IMR-90 (cell line): ENCODE results near the gene INTS2. TPM values are rescaled to one million over a fixed set of nuclear protein-coding genes. Genes with fewer than 3 reads are reported as not detected.
"Not testable (repeated sequence)": the region's sequence is repeated elsewhere in the genome, so short reads cannot be mapped to it uniquely, and the experiment has no call there.

Experiments
- ATAC-seq: fragments of 200-7000 bp; cut with Tn5 transposase; 2 replicates; pipeline ENCODE4 v1.9.1; 2020; ENCODE audit warnings: low read depth, mild to moderate bottlenecking, moderate library complexity
- BruUV-seq: library from RNA; stranded (reverse); fragments of 400-500 nt; replicated peaks from 2 replicates; lab custom pipeline; 2021; lab: Mats Ljungman, UMichigan
- CTCF ChIA-PET: fragments of 300-600 bp; formaldehyde crosslinking; extraction: SDS; loops from one replicate; lab custom pipeline; 2021; ENCODE audit warnings: antibody characterized with exemption; lab: Yijun Ruan, JAX
- POLR2A ChIA-PET: fragments of 300-600 bp; sonication (Branson Sonifier 250); formaldehyde crosslinking; loops from one replicate; lab custom pipeline; 2022; ENCODE audit warnings: antibody characterized with exemption; ENCODE audit not compliant: unreplicated experiment; lab: Charles Lee
- DNase-seq: peaks from one replicate; pipeline ENCODE4 v3.0.0; 2013
- H2AFZ ChIP-seq: replicated peaks from 2 replicates; pipeline ENCODE3; 2013; ENCODE audit warnings: low read length, mild to moderate bottlenecking; ENCODE audit not compliant: poor library complexity
- H2AK5ac ChIP-seq: 2 replicates; pipeline ENCODE4 v1.6.1; 2013; ENCODE audit warnings: low read depth, low read length, inconsistent platforms
- H2AK9ac ChIP-seq: replicated peaks from 2 replicates; pipeline ENCODE3; 2013; ENCODE audit warnings: mild to moderate bottlenecking, low read depth, low read length, moderate library complexity; ENCODE audit not compliant: poor library complexity
- H2BK120ac ChIP-seq: 2 replicates; pipeline ENCODE4 v1.6.1; 2013; ENCODE audit warnings: low read depth, low read length, inconsistent platforms
- H2BK15ac ChIP-seq: 3 replicates; pipeline ENCODE4 v1.6.1; 2013; ENCODE audit warnings: low read depth, low read length, inconsistent platforms
- H2BK20ac ChIP-seq: 2 replicates; pipeline ENCODE4 v1.6.1; 2013; ENCODE audit warnings: low read depth, mild to moderate bottlenecking, inconsistent platforms, low read length, moderate library complexity
- H2BK5ac ChIP-seq: 2 replicates; pipeline ENCODE4 v1.6.1; 2013; ENCODE audit warnings: mild to moderate bottlenecking, low read depth, low read length, inconsistent platforms; ENCODE audit not compliant: poor library complexity, severe bottlenecking
- H3K14ac ChIP-seq: replicated peaks from 2 replicates; pipeline ENCODE4 v1.6.1; 2013; ENCODE audit warnings: low read depth, low read length, inconsistent platforms
- H3K18ac ChIP-seq: 2 replicates; pipeline ENCODE4 v1.6.1; 2013; ENCODE audit warnings: low read depth, low read length, control low read depth
- H3K23ac ChIP-seq: 2 replicates; pipeline ENCODE4 v1.6.1; 2013; ENCODE audit warnings: low read depth, low read length, inconsistent platforms
- H3K27ac ChIP-seq: 2 replicates; pipeline ENCODE4 v1.5.1; 2013; ENCODE audit warnings: mild to moderate bottlenecking, control low read depth, low read length; ENCODE audit not compliant: insufficient read depth
- H3K27me3 ChIP-seq: 2 replicates; pipeline ENCODE4 v1.6.1; 2013; ENCODE audit warnings: low read length; ENCODE audit not compliant: control insufficient read depth, insufficient read depth
- H3K36me3 ChIP-seq: 2 replicates; pipeline ENCODE4 v1.6.1; 2013; ENCODE audit warnings: low read length, mixed read lengths; ENCODE audit not compliant: control insufficient read depth, insufficient read depth
- H3K4ac ChIP-seq: 2 replicates; pipeline ENCODE4 v1.6.1; 2013; ENCODE audit warnings: low read depth, low read length, inconsistent platforms
- H3K4me1 ChIP-seq: 2 replicates; pipeline ENCODE4 v1.6.1; 2013; ENCODE audit warnings: low read length, mixed read lengths; ENCODE audit not compliant: control insufficient read depth, insufficient read depth
- H3K4me2 ChIP-seq: 2 replicates; pipeline ENCODE4 v1.6.1; 2013; ENCODE audit warnings: low read depth, mild to moderate bottlenecking, control low read depth, low read length, moderate library complexity
- H3K4me3 ChIP-seq: 2 replicates; pipeline ENCODE4 v1.5.1; 2013; ENCODE audit warnings: low read depth, mild to moderate bottlenecking, control low read depth, low read length, moderate library complexity; ENCODE audit not compliant: insufficient read depth
- H3K56ac ChIP-seq: 2 replicates; pipeline ENCODE4 v1.6.1; 2013; ENCODE audit warnings: low read length, inconsistent platforms; ENCODE audit not compliant: insufficient read depth; ENCODE audit errors: extremely low read depth
- H3K79me1 ChIP-seq, 2 experiments: 2 replicates each; pipeline ENCODE4 v1.6.1; 2013; ENCODE audit warnings: low read length in 2 of 2, inconsistent platforms in 1 of 2, low read depth in 1 of 2
- H3K9ac ChIP-seq: 2 replicates; pipeline ENCODE4 v1.6.1; 2013; ENCODE audit warnings: low read depth, low read length, control low read depth
- H3K9me1 ChIP-seq: 2 replicates; pipeline ENCODE4 v1.6.1; 2013; ENCODE audit warnings: low read length, inconsistent platforms; ENCODE audit not compliant: insufficient read depth
- H3K9me3 ChIP-seq: 2 replicates; pipeline ENCODE4 v1.6.1; 2013; ENCODE audit warnings: low read length; ENCODE audit not compliant: control insufficient read depth, insufficient read depth
- H4K20me1 ChIP-seq: 2 replicates; pipeline ENCODE4 v1.6.1; 2013; ENCODE audit warnings: low read length, inconsistent platforms; ENCODE audit not compliant: insufficient read depth
- H4K5ac ChIP-seq: 2 replicates; pipeline ENCODE4 v1.6.1; 2013; ENCODE audit warnings: mild to moderate bottlenecking, low read depth, low read length, control low read depth
- H4K8ac ChIP-seq, 2 experiments: 2 replicates each; pipeline ENCODE4 v1.6.1; 2013; ENCODE audit warnings: low read depth in 2 of 2, low read length in 2 of 2, control low read depth in 1 of 2, inconsistent platforms in 1 of 2
- H4K91ac ChIP-seq: 2 replicates; pipeline ENCODE4 v1.6.1; 2013; ENCODE audit warnings: low read depth, low read length, inconsistent platforms; ENCODE audit not compliant: insufficient read depth
- WGBS, 2 experiments: methylation state at CpG; one replicate each; pipeline versions ENCODE4 v1.1.5 to v1.1.7; 2013; ENCODE audit warnings: missing lambda C conversion rate in 2 of 2; ENCODE audit not compliant: insufficient read length in 1 of 2; ENCODE audit errors: extremely low coverage in 2 of 2; 5-methylcytosine and 5-hydroxymethylcytosine counted together
- dilution Hi-C: fragments of 300-500 bp; cut with HindIII; formaldehyde crosslinking; loops from one replicate; pipeline ENCODE4 v1.14.3; 2018; ENCODE audit warnings: low sequenced_read_pairs; ENCODE audit not compliant: unreplicated experiment
- in situ Hi-C: fragments of 300-500 bp; cut with MboI; formaldehyde crosslinking; loops from 3 replicates; pipeline ENCODE4 v1.14.3; 2019; ENCODE audit warnings: low sequenced_read_pairs, inconsistent platforms, mixed read lengths
- intact Hi-C: fragments of 100-400 bp; cut with micrococcal nuclease; formaldehyde crosslinking; loops from 2 replicates; pipeline ENCODE4 v1.10.0; 2022
- polyA plus RNA-seq, 3 experiments: library from polyadenylated mRNA; depleted of rRNA; stranded (reverse); fragments of >200 nt; gene quantifications; 2 replicates each; pipeline ENCODE4 v1.2.3, GENCODE V29; 2012; ENCODE audit warnings: low replicate concordance in 1 of 3
- total RNA-seq: library from RNA; depleted of rRNA; stranded (reverse); fragments of >200 nt; gene quantifications from 2 replicates; pipeline ENCODE4 v1.2.3, GENCODE V29; 2012

INTS2 gene
- total and polyA plus RNA-seq, 2 of the 4 experiments (the other 2 are of a cell fraction), result 4.0 to 17.4 TPM

GRCh38 chr17:61826866-61827265, 100.9 kb downstream of the INTS2 start:
- H4K91ac ChIP-seq, H3K23ac ChIP-seq, H3K4me1 ChIP-seq, H2AK9ac ChIP-seq, BruUV-seq, ATAC-seq, H3K9me3 ChIP-seq, CTCF ChIA-PET, H3K4me2 ChIP-seq, H4K5ac ChIP-seq, in situ Hi-C loops, H4K20me1 ChIP-seq, dilution Hi-C loops, H2BK5ac ChIP-seq, H3K14ac ChIP-seq, H3K4ac ChIP-seq, intact Hi-C loops, H3K18ac ChIP-seq, H2AFZ ChIP-seq, H3K9me1 ChIP-seq, H3K27me3 ChIP-seq, H3K4me3 ChIP-seq, H3K27ac ChIP-seq, H2BK15ac ChIP-seq, H3K36me3 ChIP-seq, DNase-seq, H2AK5ac ChIP-seq, H4K8ac ChIP-seq, H3K9ac ChIP-seq, H2BK120ac ChIP-seq, H2BK20ac ChIP-seq, POLR2A ChIA-PET, H3K56ac ChIP-seq: not testable (repeated sequence)
- no CpG with 5 or more reads among the region's 1 CpG for WGBS, 2 experiments
- peaks cover 3 to 21% of the 10 kb centered on the region in 2 experiments; a peak in 2 of 4 replicates for H3K79me1 ChIP-seq

- H3K9me3 ChIP-seq, H3K23ac ChIP-seq, H3K4me2 ChIP-seq, DNase-seq, H4K20me1 ChIP-seq, BruUV-seq, H2AK5ac ChIP-seq, H3K14ac ChIP-seq, H4K5ac ChIP-seq, H2BK15ac ChIP-seq, H3K4me3 ChIP-seq, H3K27ac ChIP-seq, H2AK9ac ChIP-seq, in situ Hi-C loops, H3K27me3 ChIP-seq, H3K4ac ChIP-seq, H4K8ac ChIP-seq, dilution Hi-C loops, H2BK5ac ChIP-seq, H4K91ac ChIP-seq, ATAC-seq, POLR2A ChIA-PET, H3K18ac ChIP-seq, H3K9ac ChIP-seq, intact Hi-C loops, H2BK120ac ChIP-seq, H3K4me1 ChIP-seq, H2BK20ac ChIP-seq, H2AFZ ChIP-seq, H3K56ac ChIP-seq, H3K36me3 ChIP-seq, H3K9me1 ChIP-seq: not testable (repeated sequence)
- H3K79me1 ChIP-seq, result peaks cover 4 to 26% of the 10 kb centered on the region in 2 experiments; a peak in 3 of 4 replicates
- WGBS, 2 experiments, result no CpG with 5 or more reads among the region's 2 CpGs
- CTCF ChIA-PET, result interaction anchor here (0.6 kb wide), 1 partner anchor 190 kb away, joined by 3 read pairs; no protein-coding TSS in a partner anchor
Observed at GRCh38 chr17:61826198-61826597, 101.6 kb downstream of the INTS2 start.
